ENCODE data around the gene CD40.

CD40 gene

DNA sequence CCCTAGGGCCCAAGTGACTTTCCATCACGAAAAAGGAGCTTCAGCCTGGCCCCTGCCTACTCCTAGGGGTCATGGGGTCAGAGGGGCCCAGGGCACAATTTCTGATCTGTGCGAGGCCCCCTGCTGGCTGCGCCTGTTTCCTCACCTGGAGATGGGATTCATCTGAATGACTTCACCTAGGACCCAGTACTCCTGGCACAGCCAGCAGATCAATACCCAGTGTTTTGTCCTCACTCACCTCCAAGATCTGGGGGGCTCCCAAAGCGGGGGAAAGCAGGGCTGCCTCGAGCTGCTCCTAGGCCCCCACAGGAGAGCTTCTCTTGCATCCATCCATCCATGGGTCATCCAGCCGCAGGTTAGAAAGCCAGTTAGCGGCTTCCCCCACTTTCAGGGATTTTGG, 33.8 kb downstream of the CD40 start:
- DNase-seq = no peak

DNA sequence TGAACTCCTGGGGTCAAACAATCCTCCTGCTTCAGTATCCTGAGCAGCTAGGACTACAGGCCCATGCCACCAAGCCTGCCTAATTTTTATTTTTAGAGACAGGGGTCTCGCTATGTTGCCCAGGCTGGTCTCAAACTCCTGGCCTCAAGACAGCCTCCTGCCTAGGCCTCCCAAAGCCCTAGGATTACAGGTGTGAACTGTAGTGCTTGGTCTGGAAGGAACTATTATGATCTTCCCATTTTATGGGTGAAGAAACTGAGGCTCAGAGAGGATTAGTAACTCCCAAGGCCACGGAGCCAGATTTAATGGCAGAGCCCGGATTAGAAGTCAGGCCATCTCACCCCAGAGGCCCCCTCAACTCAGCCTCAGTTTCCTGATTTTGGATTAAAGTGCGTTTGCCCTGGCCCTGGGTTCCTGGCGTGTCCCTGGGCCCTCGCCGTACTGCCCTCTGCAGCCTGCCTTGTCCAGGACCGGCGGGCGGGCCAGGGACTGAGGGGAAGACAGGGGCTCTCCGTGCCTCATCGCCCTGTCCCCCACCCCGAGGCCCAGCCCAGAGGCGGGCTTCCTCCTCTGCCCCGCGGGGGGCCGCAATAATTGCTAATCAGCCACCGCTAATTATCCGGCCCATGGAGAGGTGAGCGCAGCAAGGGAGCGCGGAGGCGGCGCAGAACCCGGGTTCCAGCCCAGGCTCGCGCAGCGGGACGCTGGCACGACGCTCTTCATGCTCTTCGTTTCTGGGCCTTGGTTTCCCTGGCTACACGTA, 34.9 kb downstream of the CD40 start:
- no peak for DNase-seq

GRCh38 chr20:46154305-46154704, 36.2 kb downstream of the CD40 start:
- no peak for DNase-seq

- no peak for DNase-seq
These were observed 36.7 kb downstream of the CD40 start for GRCh38 chr20:46154796-46155195.

GRCh38 chr20:46156065-46156464, 38.0 kb downstream of the CD40 start:
- DNase-seq = no peak

- DNase-seq = no peak
These were observed 39.0 kb downstream of the CD40 start for GRCh38 chr20:46157076-46157592.

- DNase-seq = no peak
These were observed 39.5 kb downstream of the CD40 start for GRCh38 chr20:46157625-46158024.

GRCh38 chr20:46158476-46158987, 40.4 kb downstream of the CD40 start:
- no peak for DNase-seq

DNA sequence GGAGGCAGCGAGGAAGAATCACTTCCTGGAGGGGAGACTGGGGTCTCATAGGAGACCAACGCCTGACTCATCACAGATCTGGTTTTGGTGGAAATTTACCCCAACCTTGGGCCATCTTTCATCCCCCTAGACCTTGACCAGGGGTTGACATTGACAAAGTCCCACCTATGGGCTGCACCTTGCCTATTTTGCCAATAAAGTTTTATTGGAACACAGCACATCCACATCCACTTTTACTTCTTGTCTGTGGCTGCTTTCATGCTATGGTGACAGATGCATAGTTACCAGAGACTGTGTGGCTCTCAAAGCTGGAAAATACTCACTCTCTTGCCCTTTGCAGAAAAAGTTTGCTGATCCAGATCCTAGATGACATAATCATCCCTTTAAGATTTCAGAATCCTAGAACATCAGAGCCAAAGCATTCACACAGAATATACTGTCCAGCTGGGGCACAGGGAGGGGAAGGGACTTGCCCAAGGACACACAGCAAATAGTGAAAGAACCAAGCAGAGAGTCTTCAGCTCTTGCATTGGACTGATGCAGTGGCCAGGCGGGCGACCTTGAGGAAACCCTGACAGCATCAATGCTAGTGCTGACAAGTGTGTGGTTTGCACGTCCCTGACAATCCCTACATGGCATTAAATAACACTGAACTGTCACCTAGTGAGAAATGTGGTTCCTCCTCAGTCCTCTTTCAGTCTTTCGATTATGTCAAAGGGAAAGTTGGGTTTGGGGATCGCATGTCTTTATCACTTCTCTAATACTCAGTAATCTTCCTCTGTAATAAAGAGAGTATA, 41.2 kb downstream of the CD40 start:
- no peak for DNase-seq

GRCh38 chr20:46160661-46161060, 42.5 kb downstream of the CD40 start:
- no peak for DNase-seq

DNA sequence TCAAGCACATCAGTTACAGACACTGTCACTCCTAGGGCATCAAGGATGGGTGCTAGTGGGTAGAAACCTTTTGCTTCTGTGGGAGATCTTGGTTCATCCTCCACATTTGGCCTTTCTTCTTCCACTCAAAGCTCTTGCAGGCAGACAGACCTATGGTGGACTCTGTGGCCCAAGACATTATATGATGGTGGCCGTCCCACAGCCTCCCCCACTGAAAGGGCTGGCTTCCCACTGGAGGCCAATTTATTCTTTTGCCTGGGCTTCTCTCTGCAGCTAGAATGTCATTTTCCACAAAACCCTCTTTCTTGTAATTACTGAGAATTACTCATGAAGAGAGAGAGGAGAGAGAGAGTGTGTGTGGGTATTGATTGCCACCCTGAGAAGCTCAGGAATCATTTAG, 43.8 kb downstream of the CD40 start:
- no peak for DNase-seq

DNA sequence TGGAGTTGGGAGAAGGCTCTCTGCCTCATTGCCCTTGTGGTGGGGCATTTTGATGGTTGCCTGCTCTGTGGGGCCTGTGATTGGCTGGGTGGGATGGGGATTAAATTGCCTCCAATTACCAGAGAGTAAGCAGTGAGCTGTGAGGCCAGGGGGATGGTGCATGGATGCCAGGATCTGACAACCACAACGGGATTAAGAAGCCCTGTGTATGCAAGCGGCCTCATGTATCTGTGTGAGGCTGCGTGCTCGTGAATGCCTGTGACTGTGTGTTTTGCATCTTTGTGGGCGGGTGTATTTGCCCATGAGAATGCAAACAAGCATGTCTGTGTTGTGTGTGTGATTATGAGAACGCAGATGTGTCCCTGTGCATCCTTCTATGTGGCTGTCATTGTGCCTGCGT, 46.1 kb downstream of the CD40 start:
- no peak for DNase-seq

DNA sequence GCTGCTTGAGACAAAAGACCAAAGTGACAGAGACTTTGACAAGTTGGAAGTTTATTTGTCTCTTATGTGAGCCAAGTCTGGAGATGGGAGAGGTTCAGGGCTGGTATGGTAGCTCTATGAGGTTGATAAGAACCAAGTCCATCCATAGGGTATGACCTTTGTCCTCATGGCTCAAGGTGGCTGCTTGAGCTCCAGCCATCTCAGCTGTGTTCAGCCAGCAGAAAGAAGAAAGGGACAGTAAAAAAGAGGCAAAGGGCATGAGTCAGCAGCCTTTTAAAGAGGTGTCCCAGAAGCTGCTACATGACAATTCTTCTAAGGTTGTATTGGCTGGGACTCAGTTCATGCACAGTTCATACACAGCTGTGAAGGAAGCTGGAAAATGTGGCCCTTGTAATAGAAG, 49.0 kb downstream of the CD40 start:
- no peak for DNase-seq

GRCh38 chr20:46168438-46168837, 50.3 kb downstream of the CD40 start:
- no peak for DNase-seq

DNA sequence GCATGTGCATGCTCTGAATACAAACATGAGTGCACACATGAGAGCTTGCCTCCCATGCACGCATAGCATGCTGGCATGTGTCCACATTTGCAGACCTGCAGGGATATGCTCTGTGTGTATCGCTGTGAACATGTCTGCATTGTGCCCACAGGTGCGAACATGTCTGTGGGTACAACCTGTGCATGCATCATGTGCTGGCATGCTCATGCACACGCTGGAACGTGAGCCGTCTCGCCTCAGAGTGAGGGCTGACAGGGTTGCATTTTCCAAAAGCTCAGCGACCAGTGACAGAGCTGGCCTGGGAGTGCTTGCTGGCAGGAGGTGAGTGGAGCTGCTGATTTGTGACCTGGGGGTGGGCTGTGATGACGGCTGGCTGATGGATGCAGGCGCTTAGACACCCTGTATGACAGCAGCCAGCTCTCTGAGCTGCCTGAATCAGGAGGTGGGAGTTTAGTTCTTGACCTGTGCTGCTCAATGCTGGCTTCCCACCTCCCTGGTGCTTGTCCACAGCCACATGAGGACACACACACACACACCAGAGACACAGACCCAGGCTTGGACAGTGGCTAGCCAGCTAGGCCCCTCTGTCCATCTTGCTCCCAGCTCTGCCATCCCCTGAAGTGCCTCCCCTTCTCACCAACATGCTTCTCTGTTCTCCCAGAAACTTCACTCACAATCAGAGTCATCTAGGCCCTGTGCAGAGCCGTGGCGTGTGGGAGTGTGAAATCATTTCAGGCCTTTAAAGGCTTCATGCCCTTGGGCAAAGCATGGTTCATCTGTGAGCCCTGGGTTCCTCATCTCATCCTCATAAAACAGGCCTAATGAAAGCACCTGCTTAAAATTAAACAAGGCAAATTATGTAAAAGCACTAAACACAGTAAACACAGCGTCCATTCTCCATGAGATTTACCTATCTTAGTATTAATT, 51.4 kb downstream of the CD40 start:
- no peak for DNase-seq

DNA sequence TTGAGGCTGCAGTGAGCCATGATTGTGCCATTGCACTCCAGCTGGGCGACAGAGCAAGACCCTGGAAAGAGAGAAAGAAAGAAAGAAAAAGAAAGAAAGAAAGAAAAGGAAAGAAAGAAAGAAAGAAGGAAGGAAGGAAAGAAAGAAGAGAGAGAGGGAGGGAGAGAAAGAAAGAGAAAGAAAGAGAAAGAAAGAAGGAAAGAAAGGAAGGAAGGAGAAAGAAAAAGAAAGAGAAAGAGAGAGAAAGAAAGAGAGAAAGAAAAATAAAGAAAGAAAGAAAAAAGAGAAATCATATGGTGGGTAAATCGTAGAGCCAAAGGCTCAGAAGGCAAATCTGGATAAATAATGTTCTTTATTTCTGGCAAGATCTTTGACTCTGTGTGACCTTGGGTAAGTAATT, 53.4 kb downstream of the CD40 start:
- no peak for DNase-seq

- no peak for DNase-seq
These were observed 53.8 kb downstream of the CD40 start for GRCh38 chr20:46171909-46172308.

DNA sequence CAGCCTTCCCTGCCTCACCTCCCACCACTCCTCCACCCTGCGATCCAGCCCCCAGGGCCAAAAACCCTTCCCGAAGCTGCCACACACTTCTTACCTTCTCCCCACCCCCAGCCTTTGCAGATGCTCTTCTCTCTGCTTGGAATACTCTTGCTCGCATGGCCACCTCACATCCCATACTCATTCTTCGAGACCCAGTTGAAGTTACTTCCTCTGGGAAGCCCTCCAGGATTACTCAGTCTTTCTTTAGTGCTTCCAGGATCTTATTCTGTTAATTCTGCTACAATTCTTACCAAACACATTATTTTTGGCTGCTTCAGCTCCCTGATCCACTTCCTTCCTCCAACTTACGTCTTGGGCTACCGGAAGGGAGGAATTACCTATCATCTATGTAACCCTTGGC, 54.3 kb downstream of the CD40 start:
- DNase-seq = no peak

- DNase-seq = no peak
These were observed 54.9 kb downstream of the CD40 start for GRCh38 chr20:46172961-46173536.

- DNase-seq = no peak
These were observed 55.7 kb downstream of the CD40 start for GRCh38 chr20:46173652-46174468.

DNA sequence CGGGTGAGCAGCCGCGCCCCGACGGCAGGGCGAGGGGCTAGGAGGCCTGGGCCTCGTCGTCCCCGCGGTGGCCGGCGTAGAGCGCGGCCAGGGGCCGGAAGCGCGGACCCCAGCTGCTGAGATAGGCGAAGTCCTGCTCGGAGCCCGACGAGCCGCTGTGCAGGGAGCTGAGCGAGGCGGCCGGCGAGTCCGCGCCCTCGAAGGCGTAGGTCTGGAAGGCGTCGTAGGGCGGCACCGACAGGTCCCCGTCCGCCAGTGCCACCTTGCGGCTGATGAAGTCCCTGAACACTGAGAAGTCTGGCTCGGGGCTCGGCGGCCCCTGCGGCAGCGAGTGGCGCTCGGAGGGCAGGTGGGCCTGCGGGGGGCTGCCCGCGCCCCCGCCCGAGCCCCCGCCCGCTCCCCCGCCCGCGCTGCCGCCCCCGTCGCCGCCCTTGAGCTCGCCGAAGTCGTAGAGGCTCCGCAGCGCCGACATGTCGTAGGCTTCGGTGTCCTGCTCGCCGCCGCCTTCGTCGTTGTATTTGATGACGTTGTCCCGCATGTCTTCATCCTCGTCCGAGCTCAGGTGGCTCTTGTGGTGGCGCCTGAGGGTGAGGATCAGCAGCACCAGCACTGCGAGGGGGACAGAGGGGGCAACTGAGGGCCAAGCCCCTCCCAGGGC, 56.5 kb downstream of the CD40 start:
- peak; percentile 74 for DNase-seq
